ENCODE results near the gene ZNF594.

- no peak for TF ChIP-seq PAX8 (IDR thresholded peaks at IDR 0.05)
- no peak for TF ChIP-seq IKZF2 (IDR thresholded peaks at IDR 0.05)
- TF ChIP-seq, protein P1, sequence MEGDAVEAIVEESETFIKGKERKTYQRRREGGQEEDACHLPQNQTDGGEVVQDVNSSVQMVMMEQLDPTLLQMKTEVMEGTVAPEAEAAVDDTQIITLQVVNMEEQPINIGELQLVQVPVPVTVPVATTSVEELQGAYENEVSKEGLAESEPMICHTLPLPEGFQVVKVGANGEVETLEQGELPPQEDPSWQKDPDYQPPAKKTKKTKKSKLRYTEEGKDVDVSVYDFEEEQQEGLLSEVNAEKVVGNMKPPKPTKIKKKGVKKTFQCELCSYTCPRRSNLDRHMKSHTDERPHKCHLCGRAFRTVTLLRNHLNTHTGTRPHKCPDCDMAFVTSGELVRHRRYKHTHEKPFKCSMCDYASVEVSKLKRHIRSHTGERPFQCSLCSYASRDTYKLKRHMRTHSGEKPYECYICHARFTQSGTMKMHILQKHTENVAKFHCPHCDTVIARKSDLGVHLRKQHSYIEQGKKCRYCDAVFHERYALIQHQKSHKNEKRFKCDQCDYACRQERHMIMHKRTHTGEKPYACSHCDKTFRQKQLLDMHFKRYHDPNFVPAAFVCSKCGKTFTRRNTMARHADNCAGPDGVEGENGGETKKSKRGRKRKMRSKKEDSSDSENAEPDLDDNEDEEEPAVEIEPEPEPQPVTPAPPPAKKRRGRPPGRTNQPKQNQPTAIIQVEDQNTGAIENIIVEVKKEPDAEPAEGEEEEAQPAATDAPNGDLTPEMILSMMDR (IDR thresholded peaks at IDR 0.05 in 2 of 3, conservative IDR thresholded peaks at IDR 0.05 in 1 of 3; ENCODE audit: control insufficient read depth in 2 of 3, extremely low read depth in 1 of 3, insufficient read depth in 1 of 3, low read depth in 3 of 3, low read length in 3 of 3) = no peak
- TF ChIP-seq, protein P2, sequence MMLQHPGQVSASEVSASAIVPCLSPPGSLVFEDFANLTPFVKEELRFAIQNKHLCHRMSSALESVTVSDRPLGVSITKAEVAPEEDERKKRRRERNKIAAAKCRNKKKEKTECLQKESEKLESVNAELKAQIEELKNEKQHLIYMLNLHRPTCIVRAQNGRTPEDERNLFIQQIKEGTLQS (IDR thresholded peaks at IDR 0.05; ENCODE audit: borderline replicate concordance, extremely low read depth, low read depth, low read length) = no peak
- no peak for TF ChIP-seq EP300 (IDR thresholded peaks at IDR 0.05; ENCODE audit: borderline replicate concordance in 1 of 2, control insufficient read depth in 1 of 2, low read depth in 2 of 2, low read length in 2 of 2)
- TF ChIP-seq HDAC6 (IDR thresholded peaks at IDR 0.05; ENCODE audit: unreplicated experiment) = no peak
- TF ChIP-seq MYC (IDR thresholded peaks at IDR 0.05; ENCODE audit: insufficient read depth, insufficient read length, insufficient replicate concordance, low read length, severe bottlenecking) = no peak
- TF ChIP-seq EZH2 (IDR thresholded peaks at IDR 0.05; ENCODE audit: borderline replicate concordance, control insufficient read depth, low read depth, low read length) = no peak
- no peak for TF ChIP-seq IRF3 (IDR thresholded peaks at IDR 0.05)
These were observed 52.3 kb downstream of the ZNF594 start for GRCh38 chr17:5139458-5139732.

Data from GM12878 (cell line).